ENCODE results near the gene PGLYRP4.
A peak's percentile ranks its signal among the peaks of the same experiment; 100 is the strongest.

The PGLYRP4 gene

DNA sequence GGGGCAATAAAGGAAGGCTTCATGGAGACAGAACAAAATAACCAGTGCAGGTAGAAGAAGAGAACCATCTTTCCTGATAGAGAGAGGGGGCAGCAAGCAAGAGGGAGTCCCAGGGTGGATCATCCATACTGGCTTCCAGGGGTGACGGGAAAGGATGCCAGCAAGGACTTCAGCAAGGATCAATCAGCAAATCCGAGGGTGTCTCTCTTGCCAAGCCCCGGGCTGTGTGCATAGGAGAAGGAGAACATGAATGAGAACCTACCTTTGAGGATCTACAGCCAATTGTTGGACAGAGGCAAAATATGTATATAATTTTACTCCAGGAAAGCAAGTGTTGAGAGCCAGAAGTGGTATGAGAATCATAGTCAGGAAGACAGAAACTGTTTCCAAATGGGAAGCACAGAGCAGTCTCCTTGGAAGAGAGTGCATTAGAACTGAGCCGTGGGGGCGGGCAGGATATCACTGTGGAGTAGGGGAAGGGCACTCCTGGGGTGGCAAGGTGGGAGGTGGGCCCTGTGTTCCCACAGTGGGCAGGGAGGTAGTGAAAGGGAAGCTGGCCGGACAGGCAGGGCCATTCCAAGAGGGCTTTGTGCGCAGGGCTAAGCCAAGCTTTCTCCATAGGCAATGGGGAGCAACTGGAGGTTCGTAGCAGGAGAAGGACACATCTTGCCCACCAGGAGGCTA lies 7.9 kb upstream of the PGLYRP4 start:
- H3K79me2 ChIP-seq (ENCODE audit: insufficient read depth, low read length): no peaks in the 10 kb centered on the region
- no peaks in the 10 kb centered on the region for H3K27me3 ChIP-seq (ENCODE audit: insufficient read depth, low read length, poor library complexity, severe bottlenecking)
- no peaks in the 10 kb centered on the region for H3K36me3 ChIP-seq (ENCODE audit: insufficient read depth, low read length)
- H3K4me3 ChIP-seq (ENCODE audit: low read length, poor library complexity, severe bottlenecking): no peak overlapping the region
- H4K20me1 ChIP-seq (ENCODE audit: insufficient read depth, low read length, poor library complexity, severe bottlenecking): no peaks in the 10 kb centered on the region
- H3K4me1 ChIP-seq (ENCODE audit: insufficient read depth, low read length, poor library complexity, severe bottlenecking): no peaks in the 10 kb centered on the region
- H2AFZ ChIP-seq (ENCODE audit: low read length): no peak overlapping the region
- no peaks in the 10 kb centered on the region for H3K9me3 ChIP-seq (ENCODE audit: insufficient read depth, low read depth, low read length)
- H3K9ac ChIP-seq (ENCODE audit: low read depth, low read length, poor library complexity, severe bottlenecking): no peak overlapping the region
- H3K4me2 ChIP-seq (ENCODE audit: low read depth, low read length, poor library complexity, severe bottlenecking): no peak overlapping the region
- no peaks in the 10 kb centered on the region for H3F3A ChIP-seq (ENCODE audit: low read depth)
- no peak for TF ChIP-seq EZH2phosphoT487 (IDR thresholded peaks at IDR 0.05; ENCODE audit: borderline replicate concordance)
- TF ChIP-seq CTCF (conservative IDR thresholded peaks at IDR 0.05; ENCODE audit: low read length): no peak
- H3K9me2 ChIP-seq (replicated peaks; ENCODE audit: low read depth, low read length): no peaks in the 10 kb centered on the region

DNA sequence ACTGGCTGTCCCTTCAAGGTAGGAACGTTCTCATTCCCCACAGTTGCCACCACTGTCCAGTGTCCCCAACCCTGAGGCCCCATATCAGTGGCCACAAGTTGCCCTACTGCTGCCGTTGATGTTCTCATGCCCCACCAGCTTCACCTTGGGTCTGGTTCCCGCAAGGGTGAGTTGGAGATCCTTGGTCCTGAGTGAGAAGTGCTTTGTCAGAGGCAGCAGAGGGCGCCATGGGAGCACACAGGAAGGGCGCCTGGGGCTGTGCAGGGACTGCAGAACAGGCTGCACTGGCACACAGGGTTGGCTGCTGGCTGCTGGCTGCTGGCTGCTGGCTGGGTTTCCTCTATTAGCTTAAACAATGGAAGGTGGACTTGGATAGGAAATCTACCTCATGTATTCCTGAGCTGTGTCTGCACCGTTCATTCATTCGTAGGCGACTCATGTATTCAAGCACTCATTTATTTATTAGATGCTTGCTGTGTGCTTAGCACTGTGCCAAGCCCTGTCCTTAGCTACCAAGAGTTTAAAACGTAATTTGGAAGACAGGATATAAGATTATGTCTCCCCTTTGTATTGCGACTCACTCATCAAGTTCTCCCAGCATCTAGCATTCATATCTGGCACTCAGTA lies 6.9 kb upstream of the PGLYRP4 start:
- H3F3A ChIP-seq (ENCODE audit: low read depth): no peaks in the 10 kb centered on the region
- TF ChIP-seq CTCF (conservative IDR thresholded peaks at IDR 0.05; ENCODE audit: low read length) (peak; percentile 79), EZH2phosphoT487 (IDR thresholded peaks at IDR 0.05; ENCODE audit: borderline replicate concordance) (no peak)

GRCh38 chr1:153354515-153355193 lies 6.0 kb upstream of the PGLYRP4 start:
- Histone ChIP-seq H3K9ac (ENCODE audit: low read depth, low read length, poor library complexity, severe bottlenecking) (no peak overlapping the region), H3K9me3 (ENCODE audit: insufficient read depth, low read depth, low read length) (no peaks in the 10 kb centered on the region), H3K9me2 (replicated peaks; ENCODE audit: low read depth, low read length) (no peaks in the 10 kb centered on the region)

More for the DNA sequence above, 6.9 kb upstream of the PGLYRP4 start:
- no peaks in the 10 kb centered on the region for H3K9me2 ChIP-seq (replicated peaks; ENCODE audit: low read depth, low read length)
- no peaks in the 10 kb centered on the region for H4K20me1 ChIP-seq (ENCODE audit: insufficient read depth, low read length, poor library complexity, severe bottlenecking)
- H3K79me2 ChIP-seq (ENCODE audit: insufficient read depth, low read length): no peaks in the 10 kb centered on the region
- no peaks in the 10 kb centered on the region for H3K27me3 ChIP-seq (ENCODE audit: insufficient read depth, low read length, poor library complexity, severe bottlenecking)
- H3K4me1 ChIP-seq (ENCODE audit: insufficient read depth, low read length, poor library complexity, severe bottlenecking): no peaks in the 10 kb centered on the region
- no peak overlapping the region for H3K9ac ChIP-seq (ENCODE audit: low read depth, low read length, poor library complexity, severe bottlenecking)
- no peak overlapping the region for H3K4me2 ChIP-seq (ENCODE audit: low read depth, low read length, poor library complexity, severe bottlenecking)
- H3K36me3 ChIP-seq (ENCODE audit: insufficient read depth, low read length): no peaks in the 10 kb centered on the region
- no peak overlapping the region for H3K4me3 ChIP-seq (ENCODE audit: low read length, poor library complexity, severe bottlenecking)
- no peak overlapping the region for H2AFZ ChIP-seq (ENCODE audit: low read length)
- no peaks in the 10 kb centered on the region for H3K9me3 ChIP-seq (ENCODE audit: insufficient read depth, low read depth, low read length)

More at GRCh38 chr1:153354515-153355193, 6.0 kb upstream of the PGLYRP4 start:
- Histone ChIP-seq H4K20me1 (ENCODE audit: insufficient read depth, low read length, poor library complexity, severe bottlenecking) (no peaks in the 10 kb centered on the region), H3K4me1 (ENCODE audit: insufficient read depth, low read length, poor library complexity, severe bottlenecking) (no peaks in the 10 kb centered on the region), H3K27me3 (ENCODE audit: insufficient read depth, low read length, poor library complexity, severe bottlenecking) (no peaks in the 10 kb centered on the region), H3K36me3 (ENCODE audit: insufficient read depth, low read length) (no peaks in the 10 kb centered on the region), H3K4me3 (ENCODE audit: low read length, poor library complexity, severe bottlenecking) (no peak overlapping the region), H3F3A (ENCODE audit: low read depth) (no peaks in the 10 kb centered on the region), H3K79me2 (ENCODE audit: insufficient read depth, low read length) (no peaks in the 10 kb centered on the region), H3K4me2 (ENCODE audit: low read depth, low read length, poor library complexity, severe bottlenecking) (no peak overlapping the region), H2AFZ (ENCODE audit: low read length) (no peak overlapping the region)
- TF ChIP-seq EZH2phosphoT487 (IDR thresholded peaks at IDR 0.05; ENCODE audit: borderline replicate concordance): no peak
- no peak for TF ChIP-seq CTCF (conservative IDR thresholded peaks at IDR 0.05; ENCODE audit: low read length)
